Gastrocnemius medialis (tissue), 4 donors: Measurements from ENCODE around the gene HTR2A.

Experiments used
- CTCF ChIP-seq, 5 experiments: fragments of 450-650 bp in 3 of 5; fragments of 200-600 bp in 2 of 5; sonication (generic) in 2 of 5; IDR thresholded peaks in 4 of 5; conservative IDR thresholded peaks in 1 of 5; 1 replicate in 4 of 5; 2 replicates in 1 of 5; pipeline ENCODE4 v1.5.1; 2016 to 2019; ENCODE audit warnings: antibody characterized with exemption in 5 of 5, mild to moderate bottlenecking in 3 of 5, moderate library complexity in 3 of 5
- POLR2A ChIP-seq, 2 donors: fragments of 450-650 bp; IDR thresholded peaks; one replicate each; pipeline ENCODE4 v1.6.1; 2017; ENCODE audit warnings: antibody characterized with exemption in 2 of 2, mild to moderate bottlenecking in 2 of 2, moderate library complexity in 2 of 2

GRCh38 chr13:46860722-46861121, 36.1 kb downstream of the HTR2A start:
- TF ChIP-seq CTCF (IDR thresholded peaks at IDR 0.05 in 4 of 5, conservative IDR thresholded peaks at IDR 0.05 in 1 of 5): no peak
- no peak for TF ChIP-seq POLR2A (IDR thresholded peaks at IDR 0.05)
